Upper lobe of left lung (tissue), 6 donors: ENCODE data around the gene SH2D3A. TPM values are rescaled to one million over a fixed set of nuclear protein-coding genes. Genes with fewer than 3 reads are reported as not detected.
"Not testable (repeated sequence)": the region's sequence is repeated elsewhere in the genome, so short reads cannot be mapped to it uniquely, and the experiment has no call there.

Experiments
- ATAC-seq, 2 donors: fragments of 200-7000 bp; cut with Tn5 transposase; one replicate each; pipeline ENCODE4 v1.9.1; 2022; ENCODE audit warnings: mild to moderate bottlenecking in 2 of 2, moderate library complexity in 2 of 2; ENCODE audit not compliant: low FRiP score in 2 of 2
- DNase-seq, 2 donors: peaks; one replicate each; pipeline ENCODE4 v3.0.0-alpha.2; 2019 to 2020
- H3K27ac ChIP-seq, 4 donors: fragments of 200-600 bp; sonication (generic); one replicate each; pipeline ENCODE4 v1.5.1; 2016 to 2019
- H3K27me3 ChIP-seq, 4 donors: fragments of 200-600 bp; sonication (generic); one replicate each; pipeline ENCODE4 v1.5.1; 2017 to 2019
- H3K36me3 ChIP-seq, 4 donors: fragments of 200-600 bp; sonication (generic); one replicate each; pipeline ENCODE4 v1.5.1; 2016 to 2019
- H3K4me1 ChIP-seq, 4 donors: fragments of 200-600 bp; sonication (generic); one replicate each; pipeline ENCODE4 v1.5.1; 2018 to 2019
- H3K4me3 ChIP-seq, 4 donors: fragments of 200-600 bp; sonication (generic); one replicate each; pipeline ENCODE4 v1.5.1; 2017 to 2019; ENCODE audit warnings: mild to moderate bottlenecking in 2 of 4, moderate library complexity in 1 of 4
- H3K9me3 ChIP-seq, 4 donors: fragments of 200-600 bp; sonication (generic); one replicate each; pipeline ENCODE4 v1.5.1; 2018 to 2019
- EP300 ChIP-seq, 4 donors: sonication (generic); formaldehyde crosslinking; IDR thresholded peaks; one replicate each; pipeline ENCODE4 v1.5.1; 2017; ENCODE audit warnings: antibody characterized with exemption in 4 of 4, control low read depth in 2 of 4
- POLR2A ChIP-seq, 4 donors: fragments of 450-650 bp; IDR thresholded peaks; one replicate each; pipeline ENCODE4 v1.5.1; 2016 to 2017; ENCODE audit warnings: antibody characterized with exemption in 4 of 4, mild to moderate bottlenecking in 2 of 4
- POLR2AphosphoS5 ChIP-seq, 2 donors: sonication (generic); formaldehyde crosslinking; IDR thresholded peaks; one replicate each; pipeline ENCODE4 v1.5.1; 2017; ENCODE audit warnings: antibody characterized with exemption in 2 of 2
- WGBS, 2 donors: methylation state at CpG; one replicate each; pipeline ENCODE4 v1.1.5; 2017 to 2018; 5-methylcytosine and 5-hydroxymethylcytosine counted together
- total RNA-seq, 6 donors: library from RNA; depleted of rRNA in 4 of 6; stranded (reverse); fragments of >200 nt in 4 of 6; gene quantifications; one replicate each; pipeline versions ENCODE4 v1.1.0 to v1.2.1, GENCODE V29; 2016 to 2021
- TF ChIP-seq, protein P1 (sequence below), 6 experiments: fragments of 450-650 bp in 4 of 6; fragments of 200-600 bp in 2 of 6; sonication (generic) in 2 of 6; IDR thresholded peaks; one replicate each; pipeline ENCODE4 v1.5.1; 2016 to 2019; ENCODE audit warnings: antibody characterized with exemption in 6 of 6
- donor health status: DM: no; HTN: no; CAD: no; lungs with moderate emphysema.
- donor health status: DM: no; HTN: yes; CAD: no; lungs with severe emphysema.

The SH2D3A gene
- total RNA-seq, 6 donors from 2014 or later, result 24.9 to 109 (median 35.8) TPM

DNA sequence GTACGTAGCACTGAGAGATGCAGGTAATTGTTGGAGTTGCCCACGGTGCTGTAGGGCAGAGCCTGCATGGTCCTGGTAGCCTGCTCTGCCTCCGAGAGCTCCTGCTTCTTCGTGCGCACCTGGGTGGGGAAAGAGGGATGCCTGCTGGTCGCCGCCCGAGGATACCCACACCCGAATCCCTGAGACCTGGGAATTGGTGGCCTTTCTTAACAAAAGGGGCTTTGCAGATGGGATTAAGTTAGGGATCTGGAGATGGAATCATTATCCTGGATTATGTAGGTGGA is 56.2 kb downstream of the SH2D3A start:
- Histone ChIP-seq H3K27me3 (no peaks in the 10 kb centered on the region), H3K4me3 (no peak overlapping the region), H3K4me1 (no peaks in the 10 kb centered on the region), H3K9me3 (no peaks in the 10 kb centered on the region), H3K27ac (no peak overlapping the region), H3K36me3 (peaks cover 0 to 34% (median 16%) of the 10 kb centered on the region in 4 donors)
- DNase-seq, result no peak
- WGBS, 2 donors, result 60 to 63% methylated on average over 1 to 9 of the region's 9 CpGs
- ATAC-seq, result no peak
- TF ChIP-seq, protein P1, sequence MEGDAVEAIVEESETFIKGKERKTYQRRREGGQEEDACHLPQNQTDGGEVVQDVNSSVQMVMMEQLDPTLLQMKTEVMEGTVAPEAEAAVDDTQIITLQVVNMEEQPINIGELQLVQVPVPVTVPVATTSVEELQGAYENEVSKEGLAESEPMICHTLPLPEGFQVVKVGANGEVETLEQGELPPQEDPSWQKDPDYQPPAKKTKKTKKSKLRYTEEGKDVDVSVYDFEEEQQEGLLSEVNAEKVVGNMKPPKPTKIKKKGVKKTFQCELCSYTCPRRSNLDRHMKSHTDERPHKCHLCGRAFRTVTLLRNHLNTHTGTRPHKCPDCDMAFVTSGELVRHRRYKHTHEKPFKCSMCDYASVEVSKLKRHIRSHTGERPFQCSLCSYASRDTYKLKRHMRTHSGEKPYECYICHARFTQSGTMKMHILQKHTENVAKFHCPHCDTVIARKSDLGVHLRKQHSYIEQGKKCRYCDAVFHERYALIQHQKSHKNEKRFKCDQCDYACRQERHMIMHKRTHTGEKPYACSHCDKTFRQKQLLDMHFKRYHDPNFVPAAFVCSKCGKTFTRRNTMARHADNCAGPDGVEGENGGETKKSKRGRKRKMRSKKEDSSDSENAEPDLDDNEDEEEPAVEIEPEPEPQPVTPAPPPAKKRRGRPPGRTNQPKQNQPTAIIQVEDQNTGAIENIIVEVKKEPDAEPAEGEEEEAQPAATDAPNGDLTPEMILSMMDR (IDR thresholded peaks at IDR 0.05), result no peak
- no peak for TF ChIP-seq EP300 (IDR thresholded peaks at IDR 0.05)
- TF ChIP-seq POLR2AphosphoS5 (IDR thresholded peaks at IDR 0.05), result no peak
- no peak for TF ChIP-seq POLR2A (IDR thresholded peaks at IDR 0.05)

- Histone ChIP-seq H3K27ac (no peak overlapping the region), H3K4me1 (no peaks in the 10 kb centered on the region), H3K4me3 (no peak overlapping the region), H3K36me3 (peaks cover 0 to 34% (median 16%) of the 10 kb centered on the region in 4 donors), H3K9me3 (no peaks in the 10 kb centered on the region), H3K27me3 (no peaks in the 10 kb centered on the region)
- 38% methylated on average over 30 of the region's 30 CpGs for WGBS, 2 donors
- DNase-seq (no peak), ATAC-seq (no peak)
- TF ChIP-seq, protein P1 (IDR thresholded peaks at IDR 0.05), result peak in 2 of 6 experiments; percentile 9 to 18
- TF ChIP-seq POLR2A (IDR thresholded peaks at IDR 0.05), result no peak
- TF ChIP-seq EP300 (IDR thresholded peaks at IDR 0.05), result no peak
- TF ChIP-seq POLR2AphosphoS5 (IDR thresholded peaks at IDR 0.05), result no peak
Measured at GRCh38 chr19:6710273-6711077, 56.8 kb downstream of the SH2D3A start.

GRCh38 chr19:6709549-6709948 is 57.7 kb downstream of the SH2D3A start:
- no peaks in the 10 kb centered on the region for H3K27me3 ChIP-seq
- TF ChIP-seq POLR2AphosphoS5 (IDR thresholded peaks at IDR 0.05) (no peak), EP300 (IDR thresholded peaks at IDR 0.05) (no peak), POLR2A (IDR thresholded peaks at IDR 0.05) (no peak)
- TF ChIP-seq, protein P1 (IDR thresholded peaks at IDR 0.05), result no peak
- DNase-seq (no peak), ATAC-seq (no peak)
- no peaks in the 10 kb centered on the region for H3K9me3 ChIP-seq
- H3K36me3 ChIP-seq, result peaks cover 0 to 34% (median 16%) of the 10 kb centered on the region in 4 donors
- WGBS, 2 donors, result 54 to 55% methylated on average over 12 to 14 of the region's 14 CpGs
- H3K27ac ChIP-seq, result no peak overlapping the region
- no peak overlapping the region for H3K4me3 ChIP-seq
- H3K4me1 ChIP-seq, result no peaks in the 10 kb centered on the region

DNA sequence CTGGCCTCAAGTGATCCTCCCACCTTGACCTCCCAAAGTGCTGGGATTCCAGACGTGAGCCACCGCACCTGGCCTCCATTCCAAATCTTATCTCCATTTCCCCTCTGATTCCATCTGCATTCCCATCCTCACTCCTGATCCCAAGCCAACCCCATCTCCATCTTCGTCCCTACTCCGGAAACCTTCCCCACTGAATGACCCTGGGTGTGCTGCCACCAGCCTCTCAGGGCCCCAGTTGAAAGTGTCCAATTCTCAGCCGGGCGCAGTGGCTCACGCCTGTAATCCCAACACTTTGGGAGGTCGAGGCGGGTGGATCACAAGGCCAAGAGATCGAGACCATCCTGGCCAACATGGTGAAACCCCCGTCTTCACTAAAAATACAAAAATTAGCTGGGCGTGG is 58.3 kb downstream of the SH2D3A start:
- not testable (repeated sequence) for H3K9me3 ChIP-seq, DNase-seq, ATAC-seq, H3K4me3 ChIP-seq, H3K4me1 ChIP-seq, H3K27me3 ChIP-seq, H3K27ac ChIP-seq
- 90 to 92% methylated on average over 12 of the region's 12 CpGs for WGBS, 2 donors
- peaks cover 0 to 34% (median 16%) of the 10 kb centered on the region in 4 donors for H3K36me3 ChIP-seq

DNA sequence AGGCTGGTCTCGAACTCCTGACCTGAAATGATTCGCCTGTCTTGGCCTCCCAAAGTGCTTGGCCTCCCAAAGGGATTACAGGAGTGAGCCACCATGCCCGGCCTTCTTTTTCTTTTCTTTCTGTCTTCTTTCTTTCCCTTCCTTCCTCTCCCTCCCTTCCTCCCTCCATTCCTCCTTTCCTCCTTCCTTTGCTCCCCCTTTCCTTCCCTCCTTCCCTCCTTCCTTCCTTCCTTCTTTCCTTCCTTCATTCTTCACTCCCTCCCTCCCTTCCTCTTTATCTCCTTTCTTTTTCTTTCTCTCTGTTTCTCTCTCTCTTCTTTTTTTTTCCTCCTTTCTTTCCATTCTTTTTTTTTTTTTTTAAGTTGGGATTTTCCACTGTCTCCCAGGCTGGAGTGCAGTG is 58.9 kb downstream of the SH2D3A start:
- H3K4me1 ChIP-seq, result no peaks in the 10 kb centered on the region
- TF ChIP-seq POLR2A (IDR thresholded peaks at IDR 0.05) (no peak), POLR2AphosphoS5 (IDR thresholded peaks at IDR 0.05) (no peak), EP300 (IDR thresholded peaks at IDR 0.05) (no peak)
- TF ChIP-seq, protein P1 (IDR thresholded peaks at IDR 0.05), result no peak
- DNase-seq, result no peak
- no peak overlapping the region for H3K4me3 ChIP-seq
- 80 to 81% methylated on average over 3 of the region's 3 CpGs for WGBS, 2 donors
- no peak for ATAC-seq
- H3K27ac ChIP-seq, result no peak overlapping the region
- H3K36me3 ChIP-seq, result peaks cover 0 to 34% (median 16%) of the 10 kb centered on the region in 4 donors
- no peaks in the 10 kb centered on the region for H3K27me3 ChIP-seq
- no peaks in the 10 kb centered on the region for H3K9me3 ChIP-seq
